ENCODE measurements around the gene DAPK2.

DNA sequence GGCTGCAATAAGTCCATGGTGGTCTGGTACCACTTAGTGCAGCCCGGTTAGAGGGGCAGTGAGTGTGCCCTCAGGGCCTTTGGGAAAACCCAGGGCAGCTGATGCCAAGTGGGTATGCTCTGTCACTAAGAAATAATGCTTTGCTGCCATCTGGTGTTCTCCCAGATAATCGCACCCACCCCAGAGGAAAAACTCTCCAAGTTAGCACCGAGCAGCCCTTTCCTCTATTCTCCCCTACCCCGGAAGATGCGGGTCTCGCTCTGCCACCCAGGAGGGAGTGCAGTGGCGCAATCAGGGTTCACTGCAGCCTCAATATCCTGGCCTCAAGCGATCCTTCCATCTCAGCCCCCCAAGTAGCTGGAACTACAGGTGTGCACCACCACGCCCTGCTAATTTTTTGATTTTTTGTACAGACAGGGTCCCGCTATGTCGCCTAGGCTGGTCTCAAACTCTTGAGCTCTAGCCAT lies 21.3 kb upstream of the DAPK2 start:
- TF ChIP-seq POLR2AphosphoS5 (IDR thresholded peaks at IDR 0.05; ENCODE audit: low read depth, low read length): no peak
- TF ChIP-seq, protein P1, sequence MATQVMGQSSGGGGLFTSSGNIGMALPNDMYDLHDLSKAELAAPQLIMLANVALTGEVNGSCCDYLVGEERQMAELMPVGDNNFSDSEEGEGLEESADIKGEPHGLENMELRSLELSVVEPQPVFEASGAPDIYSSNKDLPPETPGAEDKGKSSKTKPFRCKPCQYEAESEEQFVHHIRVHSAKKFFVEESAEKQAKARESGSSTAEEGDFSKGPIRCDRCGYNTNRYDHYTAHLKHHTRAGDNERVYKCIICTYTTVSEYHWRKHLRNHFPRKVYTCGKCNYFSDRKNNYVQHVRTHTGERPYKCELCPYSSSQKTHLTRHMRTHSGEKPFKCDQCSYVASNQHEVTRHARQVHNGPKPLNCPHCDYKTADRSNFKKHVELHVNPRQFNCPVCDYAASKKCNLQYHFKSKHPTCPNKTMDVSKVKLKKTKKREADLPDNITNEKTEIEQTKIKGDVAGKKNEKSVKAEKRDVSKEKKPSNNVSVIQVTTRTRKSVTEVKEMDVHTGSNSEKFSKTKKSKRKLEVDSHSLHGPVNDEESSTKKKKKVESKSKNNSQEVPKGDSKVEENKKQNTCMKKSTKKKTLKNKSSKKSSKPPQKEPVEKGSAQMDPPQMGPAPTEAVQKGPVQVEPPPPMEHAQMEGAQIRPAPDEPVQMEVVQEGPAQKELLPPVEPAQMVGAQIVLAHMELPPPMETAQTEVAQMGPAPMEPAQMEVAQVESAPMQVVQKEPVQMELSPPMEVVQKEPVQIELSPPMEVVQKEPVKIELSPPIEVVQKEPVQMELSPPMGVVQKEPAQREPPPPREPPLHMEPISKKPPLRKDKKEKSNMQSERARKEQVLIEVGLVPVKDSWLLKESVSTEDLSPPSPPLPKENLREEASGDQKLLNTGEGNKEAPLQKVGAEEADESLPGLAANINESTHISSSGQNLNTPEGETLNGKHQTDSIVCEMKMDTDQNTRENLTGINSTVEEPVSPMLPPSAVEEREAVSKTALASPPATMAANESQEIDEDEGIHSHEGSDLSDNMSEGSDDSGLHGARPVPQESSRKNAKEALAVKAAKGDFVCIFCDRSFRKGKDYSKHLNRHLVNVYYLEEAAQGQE (IDR thresholded peaks at IDR 0.05; ENCODE audit: insufficient read depth in 1 of 2, low read depth in 2 of 2, low read length in 2 of 2): no peak
- no peak for TF ChIP-seq TAF1 (IDR thresholded peaks at IDR 0.05; ENCODE audit: borderline replicate concordance, insufficient read depth, low read length)

Measured in PFSK-1 (cell line).